Measurements from ENCODE around the gene SLC22A17.
"Not testable (repeated sequence)": the region's sequence is repeated elsewhere in the genome, so short reads cannot be mapped to it uniquely, and the experiment has no call there.

DNA sequence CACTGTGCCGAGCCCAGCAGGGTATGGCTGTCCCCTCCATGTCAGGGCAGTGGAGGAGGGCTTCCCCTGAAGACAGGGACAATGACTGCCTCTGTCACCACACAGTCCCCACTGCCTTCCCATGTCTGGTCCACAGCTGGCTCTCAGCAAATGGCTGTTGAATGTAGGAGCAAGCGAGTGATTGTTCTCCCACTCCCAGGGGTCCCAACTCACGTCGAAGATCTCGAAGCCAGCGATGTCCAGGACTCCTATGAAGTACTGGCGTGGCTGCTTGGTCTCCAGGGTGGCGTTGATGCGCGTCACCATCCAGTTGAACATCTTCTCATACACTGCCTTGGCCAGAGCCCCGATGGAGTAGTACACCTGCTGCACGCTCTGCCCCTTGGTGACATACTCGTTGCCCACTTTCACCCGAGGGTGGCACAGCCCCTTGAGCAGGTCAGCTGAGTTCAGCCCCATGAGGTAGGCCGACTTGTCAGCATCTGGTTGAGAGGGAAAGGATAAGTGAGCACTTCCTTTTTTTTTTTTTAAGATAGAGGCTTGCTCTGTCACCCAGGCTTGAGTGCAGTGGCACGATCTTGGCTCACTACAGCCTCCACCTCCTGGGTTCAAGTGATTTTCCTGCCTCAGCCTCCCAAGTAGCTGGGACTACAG is 47.9 kb upstream of the SLC22A17 start:
- not testable (repeated sequence) for TF ChIP-seq POLR2A (IDR thresholded peaks at IDR 0.05; ENCODE audit: control extremely low read depth in 1 of 2, low read depth in 2 of 2, low read length in 2 of 2); POLR2AphosphoS5 (IDR thresholded peaks at IDR 0.05; ENCODE audit: low read depth, low read length); NANOG (IDR thresholded peaks at IDR 0.05; ENCODE audit: insufficient read depth, low read depth, low read length, poor library complexity, severe bottlenecking); PHF8 (conservative IDR thresholded peaks at IDR 0.05; ENCODE audit: low read depth, low read length); FOSL1 (IDR thresholded peaks at IDR 0.05; ENCODE audit: insufficient read depth, low read depth, low read length); YY1 (IDR thresholded peaks at IDR 0.05; ENCODE audit: low read depth, low read length); RNF2 (IDR thresholded peaks at IDR 0.05; ENCODE audit: borderline replicate concordance, low read depth, low read length, missing control alignments, poor library complexity, severe bottlenecking); GABPA (IDR thresholded peaks at IDR 0.05; ENCODE audit: borderline replicate concordance, insufficient read depth, low read length)
- TF ChIP-seq, protein P1, sequence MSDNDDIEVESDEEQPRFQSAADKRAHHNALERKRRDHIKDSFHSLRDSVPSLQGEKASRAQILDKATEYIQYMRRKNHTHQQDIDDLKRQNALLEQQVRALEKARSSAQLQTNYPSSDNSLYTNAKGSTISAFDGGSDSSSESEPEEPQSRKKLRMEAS (IDR thresholded peaks at IDR 0.05) = not testable (repeated sequence)
- TF ChIP-seq, protein P2, sequence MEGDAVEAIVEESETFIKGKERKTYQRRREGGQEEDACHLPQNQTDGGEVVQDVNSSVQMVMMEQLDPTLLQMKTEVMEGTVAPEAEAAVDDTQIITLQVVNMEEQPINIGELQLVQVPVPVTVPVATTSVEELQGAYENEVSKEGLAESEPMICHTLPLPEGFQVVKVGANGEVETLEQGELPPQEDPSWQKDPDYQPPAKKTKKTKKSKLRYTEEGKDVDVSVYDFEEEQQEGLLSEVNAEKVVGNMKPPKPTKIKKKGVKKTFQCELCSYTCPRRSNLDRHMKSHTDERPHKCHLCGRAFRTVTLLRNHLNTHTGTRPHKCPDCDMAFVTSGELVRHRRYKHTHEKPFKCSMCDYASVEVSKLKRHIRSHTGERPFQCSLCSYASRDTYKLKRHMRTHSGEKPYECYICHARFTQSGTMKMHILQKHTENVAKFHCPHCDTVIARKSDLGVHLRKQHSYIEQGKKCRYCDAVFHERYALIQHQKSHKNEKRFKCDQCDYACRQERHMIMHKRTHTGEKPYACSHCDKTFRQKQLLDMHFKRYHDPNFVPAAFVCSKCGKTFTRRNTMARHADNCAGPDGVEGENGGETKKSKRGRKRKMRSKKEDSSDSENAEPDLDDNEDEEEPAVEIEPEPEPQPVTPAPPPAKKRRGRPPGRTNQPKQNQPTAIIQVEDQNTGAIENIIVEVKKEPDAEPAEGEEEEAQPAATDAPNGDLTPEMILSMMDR (IDR thresholded peaks at IDR 0.05; ENCODE audit: control extremely low read depth in 1 of 3, insufficient read depth in 1 of 3, low read depth in 1 of 3, low read length in 3 of 3) = not testable (repeated sequence)
- TF ChIP-seq, protein P3, sequence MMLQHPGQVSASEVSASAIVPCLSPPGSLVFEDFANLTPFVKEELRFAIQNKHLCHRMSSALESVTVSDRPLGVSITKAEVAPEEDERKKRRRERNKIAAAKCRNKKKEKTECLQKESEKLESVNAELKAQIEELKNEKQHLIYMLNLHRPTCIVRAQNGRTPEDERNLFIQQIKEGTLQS (IDR thresholded peaks at IDR 0.05; ENCODE audit: insufficient read depth, low read depth, low read length) = not testable (repeated sequence)

Measured in H1 (cell line).